WTC11 (cell line): Measurements from ENCODE around the gene PTPRN2. TPM values are rescaled to one million over a fixed set of nuclear protein-coding genes. Genes with fewer than 3 reads are reported as not detected.

Source experiments
- ATAC-seq: fragments of 200-7000 bp; cut with Tn5 transposase; 2 replicates; pipeline ENCODE4 v1.10.0; 2021; ENCODE audit warnings: mild to moderate bottlenecking, moderate library complexity
- CTCF ChIA-PET: fragments of 300-600 bp; sonication (Branson Sonifier 250); formaldehyde crosslinking; loops from one replicate; lab custom pipeline; 2021; ENCODE audit warnings: antibody characterized with exemption; lab: Charles Lee
- POLR2A ChIA-PET: fragments of 350-600 bp; sonication (Branson Sonifier 250); formaldehyde crosslinking; loops from one replicate; lab custom pipeline; 2021; ENCODE audit warnings: antibody characterized with exemption; lab: Charles Lee
- DNase-seq: peaks from one replicate; pipeline ENCODE4 v3.0.0; 2021; ENCODE audit warnings: low spot score
- H3K27ac Mint-ChIP-seq: 2 replicates; pipeline ENCODE4 v1.8.0; 2021; ENCODE audit warnings: mixed read lengths
- H3K27me3 Mint-ChIP-seq: 2 replicates; pipeline ENCODE4 v1.8.0; 2021; ENCODE audit warnings: low read depth, mild to moderate bottlenecking, moderate library complexity, mixed read lengths
- H3K36me3 Mint-ChIP-seq: 2 replicates; pipeline ENCODE4 v1.8.0; 2021; ENCODE audit warnings: mixed read lengths
- H3K4me1 Mint-ChIP-seq: 2 replicates; pipeline ENCODE4 v1.8.0; 2022; ENCODE audit warnings: mixed read lengths
- H3K4me3 Mint-ChIP-seq: 2 replicates; pipeline ENCODE4 v1.8.0; 2021; ENCODE audit warnings: mild to moderate bottlenecking, moderate library complexity, mixed read lengths
- H3K9me3 Mint-ChIP-seq: 2 replicates; pipeline ENCODE4 v1.8.0; 2021; ENCODE audit warnings: mixed read lengths
- AFF4 ChIP-seq: sonication (generic); formaldehyde crosslinking; IDR thresholded peaks from 2 replicates; pipeline ENCODE4 v1.8.1; 2023; ENCODE audit warnings: mild to moderate bottlenecking, missing genetic modification reagents, borderline replicate concordance
- ARID4B ChIP-seq: sonication (generic); formaldehyde crosslinking; IDR thresholded peaks from 2 replicates; pipeline ENCODE4 v1.8.0; 2023; ENCODE audit warnings: missing genetic modification reagents, mild to moderate bottlenecking, borderline replicate concordance
- CREB1 ChIP-seq: sonication (generic); formaldehyde crosslinking; IDR thresholded peaks from 2 replicates; pipeline ENCODE4 v1.8.0; 2023; ENCODE audit warnings: mild to moderate bottlenecking, missing genetic modification reagents
- CREM ChIP-seq: sonication (generic); formaldehyde crosslinking; IDR thresholded peaks from 2 replicates; pipeline ENCODE4 v1.8.1; 2022; ENCODE audit warnings: mild to moderate bottlenecking, missing genetic modification reagents, moderate library complexity
- ETV6 ChIP-seq: sonication (generic); formaldehyde crosslinking; IDR thresholded peaks from 2 replicates; pipeline ENCODE4 v1.8.1; 2022; ENCODE audit warnings: mild to moderate bottlenecking, missing genetic modification reagents
- NR3C1 ChIP-seq: sonication (generic); formaldehyde crosslinking; conservative IDR thresholded peaks from 2 replicates; pipeline ENCODE4 v1.8.1; 2023; ENCODE audit warnings: low read depth, mild to moderate bottlenecking, missing genetic modification reagents
- OVOL2 ChIP-seq: fragments of 250-450 bp; sonication (Bioruptor Pico); IDR thresholded peaks from 2 replicates; pipeline ENCODE4 v1.9.0; 2021; ENCODE audit warnings: mild to moderate bottlenecking, borderline replicate concordance
- RORB ChIP-seq: fragments of 250-450 bp; sonication (Bioruptor Pico); IDR thresholded peaks from 2 replicates; pipeline ENCODE4 v1.9.0; 2021; ENCODE audit warnings: mild to moderate bottlenecking
- SMAD3 ChIP-seq: sonication (generic); formaldehyde crosslinking; IDR thresholded peaks from 2 replicates; pipeline ENCODE4 v1.8.0; 2022; ENCODE audit warnings: missing genetic modification reagents, mild to moderate bottlenecking, borderline replicate concordance
- SP1 ChIP-seq: sonication (generic); formaldehyde crosslinking; conservative IDR thresholded peaks from 2 replicates; pipeline ENCODE4 v1.8.1; 2022; ENCODE audit warnings: missing genetic modification reagents
- ZBTB43 ChIP-seq: sonication (generic); formaldehyde crosslinking; IDR thresholded peaks from 2 replicates; pipeline ENCODE4 v1.8.1; 2023; ENCODE audit warnings: mild to moderate bottlenecking, missing genetic modification reagents
- ZNF138 ChIP-seq: sonication (generic); formaldehyde crosslinking; conservative IDR thresholded peaks from 2 replicates; pipeline ENCODE4 v1.8.1; 2022; ENCODE audit warnings: mild to moderate bottlenecking, moderate library complexity, missing genetic modification reagents
- ZNF232 ChIP-seq: sonication (generic); formaldehyde crosslinking; IDR thresholded peaks from 2 replicates; pipeline ENCODE4 v1.8.0; 2022; ENCODE audit warnings: mild to moderate bottlenecking, missing genetic modification reagents
- ZNF281 ChIP-seq: sonication (generic); formaldehyde crosslinking; IDR thresholded peaks from 2 replicates; pipeline ENCODE4 v1.8.0; 2023; ENCODE audit warnings: mild to moderate bottlenecking, missing genetic modification reagents
- ZNF423 ChIP-seq: fragments of 250-450 bp; sonication (Bioruptor Pico); IDR thresholded peaks from 2 replicates; pipeline ENCODE4 v2.1.2; 2022; ENCODE audit warnings: mild to moderate bottlenecking, moderate library complexity
- total RNA-seq: library from RNA; stranded (reverse); gene quantifications from 3 replicates; pipeline ENCODE4 v1.2.3, GENCODE V29; 2021
- TF ChIP-seq, protein P1 (sequence below): fragments of 250-450 bp; sonication (Bioruptor Pico); IDR thresholded peaks from 2 replicates; pipeline ENCODE4 v1.9.0; 2021; ENCODE audit warnings: mild to moderate bottlenecking, borderline replicate concordance
- TF ChIP-seq, protein P2 (sequence below): sonication (generic); formaldehyde crosslinking; IDR thresholded peaks from 2 replicates; pipeline ENCODE4 v1.8.1; 2023; ENCODE audit warnings: mild to moderate bottlenecking, missing genetic modification reagents, moderate library complexity

PTPRN2 gene
- total RNA-seq, 1 experiment from 2014 or later, result 4.7 TPM

GRCh38 chr7:157926521-157927150, 661.0 kb downstream of the PTPRN2 start:
- Mint-ChIP-seq H3K27ac (no peak overlapping the region), H3K4me1 (peaks cover 10% of the 10 kb centered on the region), H3K9me3 (peaks cover 35% of the 10 kb centered on the region), H3K27me3 (peaks cover 4% of the 10 kb centered on the region; the same call in 1 of the 2 replicates), H3K36me3 (peaks cover 23% of the 10 kb centered on the region), H3K4me3 (no peak overlapping the region)
- TF ChIP-seq, protein P1, sequence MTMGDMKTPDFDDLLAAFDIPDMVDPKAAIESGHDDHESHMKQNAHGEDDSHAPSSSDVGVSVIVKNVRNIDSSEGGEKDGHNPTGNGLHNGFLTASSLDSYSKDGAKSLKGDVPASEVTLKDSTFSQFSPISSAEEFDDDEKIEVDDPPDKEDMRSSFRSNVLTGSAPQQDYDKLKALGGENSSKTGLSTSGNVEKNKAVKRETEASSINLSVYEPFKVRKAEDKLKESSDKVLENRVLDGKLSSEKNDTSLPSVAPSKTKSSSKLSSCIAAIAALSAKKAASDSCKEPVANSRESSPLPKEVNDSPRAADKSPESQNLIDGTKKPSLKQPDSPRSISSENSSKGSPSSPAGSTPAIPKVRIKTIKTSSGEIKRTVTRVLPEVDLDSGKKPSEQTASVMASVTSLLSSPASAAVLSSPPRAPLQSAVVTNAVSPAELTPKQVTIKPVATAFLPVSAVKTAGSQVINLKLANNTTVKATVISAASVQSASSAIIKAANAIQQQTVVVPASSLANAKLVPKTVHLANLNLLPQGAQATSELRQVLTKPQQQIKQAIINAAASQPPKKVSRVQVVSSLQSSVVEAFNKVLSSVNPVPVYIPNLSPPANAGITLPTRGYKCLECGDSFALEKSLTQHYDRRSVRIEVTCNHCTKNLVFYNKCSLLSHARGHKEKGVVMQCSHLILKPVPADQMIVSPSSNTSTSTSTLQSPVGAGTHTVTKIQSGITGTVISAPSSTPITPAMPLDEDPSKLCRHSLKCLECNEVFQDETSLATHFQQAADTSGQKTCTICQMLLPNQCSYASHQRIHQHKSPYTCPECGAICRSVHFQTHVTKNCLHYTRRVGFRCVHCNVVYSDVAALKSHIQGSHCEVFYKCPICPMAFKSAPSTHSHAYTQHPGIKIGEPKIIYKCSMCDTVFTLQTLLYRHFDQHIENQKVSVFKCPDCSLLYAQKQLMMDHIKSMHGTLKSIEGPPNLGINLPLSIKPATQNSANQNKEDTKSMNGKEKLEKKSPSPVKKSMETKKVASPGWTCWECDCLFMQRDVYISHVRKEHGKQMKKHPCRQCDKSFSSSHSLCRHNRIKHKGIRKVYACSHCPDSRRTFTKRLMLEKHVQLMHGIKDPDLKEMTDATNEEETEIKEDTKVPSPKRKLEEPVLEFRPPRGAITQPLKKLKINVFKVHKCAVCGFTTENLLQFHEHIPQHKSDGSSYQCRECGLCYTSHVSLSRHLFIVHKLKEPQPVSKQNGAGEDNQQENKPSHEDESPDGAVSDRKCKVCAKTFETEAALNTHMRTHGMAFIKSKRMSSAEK, result no peak
- no peak for TF ChIP-seq ARID4B (CRISPR knock-in tag)
- ATAC-seq, result no peak
- POLR2A ChIA-PET, result no interaction called here
- DNase-seq, result no peak
- CTCF ChIA-PET, result no interaction called here

DNA sequence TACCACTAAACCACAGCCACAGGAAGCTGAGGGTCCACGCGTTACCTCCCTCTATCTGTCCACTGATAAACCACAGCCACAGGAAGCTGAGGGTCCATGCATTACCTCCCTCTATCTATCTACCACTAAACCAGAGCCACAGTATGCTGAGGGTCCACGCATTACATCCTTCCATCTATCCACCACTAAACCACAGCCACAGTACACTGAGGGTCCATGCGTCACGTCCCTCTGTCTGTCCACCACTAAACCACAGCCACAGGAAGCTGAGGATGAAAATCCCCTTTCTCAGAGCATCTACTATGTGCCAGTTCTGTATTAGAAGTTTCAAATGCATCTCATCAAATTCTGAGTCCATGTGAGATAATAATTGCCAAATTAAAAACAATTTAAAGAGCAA, 661.5 kb downstream of the PTPRN2 start:
- Mint-ChIP-seq H3K27ac (no peak overlapping the region), H3K27me3 (peaks cover 4% of the 10 kb centered on the region; the same call in 1 of the 2 replicates), H3K4me1 (peaks cover 5% of the 10 kb centered on the region), H3K36me3 (peaks cover 24% of the 10 kb centered on the region), H3K9me3 (peaks cover 38% of the 10 kb centered on the region), H3K4me3 (no peak overlapping the region)
- ATAC-seq (no peak), DNase-seq (no peak)
- POLR2A ChIA-PET, result no interaction called here
- CTCF ChIA-PET, result no interaction called here
- TF ChIP-seq NR3C1, result no peak
- TF ChIP-seq SMAD3 (CRISPR knock-in tag), result no peak
- no peak for TF ChIP-seq CREB1 (CRISPR knock-in tag)
- no peak for TF ChIP-seq AFF4
- TF ChIP-seq ETV6 (CRISPR knock-in tag), result no peak
- no peak for TF ChIP-seq CREM (CRISPR knock-in tag)
- no peak for TF ChIP-seq ZNF281 (CRISPR knock-in tag)
- TF ChIP-seq, protein P2, sequence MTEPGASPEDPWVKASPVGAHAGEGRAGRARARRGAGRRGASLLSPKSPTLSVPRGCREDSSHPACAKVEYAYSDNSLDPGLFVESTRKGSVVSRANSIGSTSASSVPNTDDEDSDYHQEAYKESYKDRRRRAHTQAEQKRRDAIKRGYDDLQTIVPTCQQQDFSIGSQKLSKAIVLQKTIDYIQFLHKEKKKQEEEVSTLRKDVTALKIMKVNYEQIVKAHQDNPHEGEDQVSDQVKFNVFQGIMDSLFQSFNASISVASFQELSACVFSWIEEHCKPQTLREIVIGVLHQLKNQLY (CRISPR knock-in tag), result no peak
- TF ChIP-seq ZNF138 (CRISPR knock-in tag), result no peak
- no peak for TF ChIP-seq ZNF232 (CRISPR knock-in tag)
- TF ChIP-seq ZNF423 (CRISPR knock-in tag), result no peak
- no peak for TF ChIP-seq ZBTB43 (CRISPR knock-in tag)
- TF ChIP-seq OVOL2 (CRISPR knock-in tag), result no peak
- no peak for TF ChIP-seq SP1 (CRISPR knock-in tag)
- TF ChIP-seq RORB (CRISPR knock-in tag), result no peak
